ENCODE results near the gene CISD3.
A peak's percentile ranks its signal among the peaks of the same experiment; 100 is the strongest.

The CISD3 gene, protein sequence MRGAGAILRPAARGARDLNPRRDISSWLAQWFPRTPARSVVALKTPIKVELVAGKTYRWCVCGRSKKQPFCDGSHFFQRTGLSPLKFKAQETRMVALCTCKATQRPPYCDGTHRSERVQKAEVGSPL

DNA sequence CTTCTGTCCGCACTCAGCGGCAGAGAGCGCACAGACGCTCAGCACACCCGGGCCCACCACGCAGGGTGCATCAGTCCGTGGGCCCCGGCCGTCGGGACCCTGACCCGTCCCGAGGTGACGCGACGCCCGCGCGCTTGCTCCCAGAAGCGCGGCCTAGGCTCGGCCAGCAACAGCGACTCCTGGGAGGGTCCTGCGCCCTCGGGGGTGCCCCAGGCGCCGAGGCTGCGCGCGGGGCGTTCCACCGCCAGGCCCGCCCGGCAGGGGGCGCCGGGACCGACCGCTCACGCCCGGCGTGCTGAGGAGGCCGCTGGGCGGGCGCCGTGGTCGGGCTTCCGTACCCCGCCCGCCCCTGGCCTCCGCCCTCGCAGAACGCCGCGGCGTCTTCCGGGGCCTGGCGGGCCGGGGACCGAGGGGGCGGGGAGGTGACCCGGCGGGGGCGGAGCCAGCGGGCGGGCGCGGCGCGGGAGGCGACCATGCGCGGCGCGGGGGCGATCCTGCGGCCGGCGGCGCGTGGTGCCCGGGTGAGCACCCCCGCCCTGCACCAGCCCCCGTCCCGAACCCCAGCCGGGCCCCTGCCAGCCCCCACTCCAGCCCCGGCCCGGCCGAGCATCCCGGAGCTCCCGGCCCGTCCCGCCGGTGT is at the start of gene CISD3:
CISD3 (plus strand) TSS at position 456 of the 640 bp plus-strand sequence; CDS start at position 474, 18 bp downstream.
- peak; percentile 44 to 76 for DNase-seq

DNA sequence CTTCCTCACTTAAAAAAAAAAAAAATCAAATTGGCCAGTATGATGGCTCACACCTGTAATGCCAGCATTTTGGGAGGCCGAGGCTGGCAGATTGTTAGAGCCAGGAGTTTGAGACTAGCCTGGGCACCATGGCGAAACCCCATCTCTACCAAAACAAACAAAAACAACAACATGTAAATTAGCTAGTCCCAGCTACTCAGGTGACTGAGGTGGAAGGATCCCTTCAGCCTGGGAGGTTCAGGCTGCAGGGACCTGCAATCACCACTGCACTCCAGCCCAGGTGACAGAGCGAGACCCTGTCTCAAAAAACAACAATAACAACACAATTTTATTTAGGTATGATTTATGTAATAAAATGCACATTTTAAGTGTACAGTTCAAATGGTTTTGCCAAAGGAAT is 49.0 kb upstream of the CISD3 start:
- DNase-seq = no peak

DNA sequence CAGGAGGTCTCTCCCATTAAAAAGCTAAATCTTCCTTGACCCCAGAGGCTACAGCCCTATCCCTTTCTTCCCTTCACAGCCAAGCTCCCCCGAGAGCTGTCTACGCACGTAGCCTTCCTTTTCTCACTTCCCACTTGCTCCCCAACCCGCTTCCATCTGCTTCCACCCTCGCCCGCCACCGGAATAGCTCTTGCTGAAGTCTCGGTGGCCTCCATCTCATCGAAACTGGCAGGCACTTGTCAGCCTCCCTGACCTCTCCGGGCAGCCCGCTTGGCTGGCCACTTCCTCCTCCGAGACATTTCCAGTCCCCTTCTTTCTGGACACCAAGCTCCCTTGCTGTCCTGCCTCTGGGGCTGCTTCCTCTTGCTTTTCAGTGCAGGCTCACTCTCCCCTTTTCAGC is 44.6 kb upstream of the CISD3 start:
- DNase-seq = peak; percentile 60 to 68

DNA sequence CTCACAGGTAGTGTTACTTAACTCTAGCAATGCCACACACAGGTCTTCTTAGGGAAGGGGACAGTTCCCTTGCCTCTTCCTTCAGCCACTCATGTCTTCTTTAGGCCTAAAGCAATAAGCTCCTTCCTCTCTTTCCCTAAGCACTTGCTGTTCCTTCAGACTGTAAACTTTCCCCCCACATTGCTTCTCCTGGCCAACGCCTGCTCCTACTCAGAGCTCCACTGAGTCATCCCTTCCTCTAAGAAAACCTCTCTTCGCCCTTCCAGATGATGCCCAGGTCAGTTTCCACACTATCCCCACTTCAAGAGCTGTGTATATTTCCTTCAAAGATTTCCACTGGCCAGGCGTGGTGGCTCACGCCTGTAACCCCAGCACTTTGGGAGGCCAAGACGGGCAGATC is 42.9 kb upstream of the CISD3 start:
- DNase-seq = peak; percentile 61 to 76

DNA sequence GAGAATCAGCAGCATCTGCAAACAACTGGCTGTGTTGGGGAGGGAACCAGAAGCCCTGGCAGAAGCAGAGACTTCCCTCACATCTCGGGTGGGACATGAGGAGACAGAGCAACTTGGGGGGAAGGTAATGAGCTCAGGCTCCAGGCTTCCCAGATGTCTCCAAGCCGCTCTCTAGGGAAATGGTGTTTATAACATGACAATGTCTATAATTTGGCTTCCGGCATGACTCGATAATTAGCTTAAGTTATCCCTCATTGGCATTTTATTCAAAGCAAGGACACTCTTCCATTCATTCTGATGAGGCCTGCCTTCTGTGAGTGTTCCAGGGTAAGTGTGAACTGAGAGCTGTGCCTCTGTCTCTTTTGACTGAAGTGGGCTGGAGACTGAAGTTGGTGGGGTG is 39.8 kb upstream of the CISD3 start:
- no peak for DNase-seq

DNA sequence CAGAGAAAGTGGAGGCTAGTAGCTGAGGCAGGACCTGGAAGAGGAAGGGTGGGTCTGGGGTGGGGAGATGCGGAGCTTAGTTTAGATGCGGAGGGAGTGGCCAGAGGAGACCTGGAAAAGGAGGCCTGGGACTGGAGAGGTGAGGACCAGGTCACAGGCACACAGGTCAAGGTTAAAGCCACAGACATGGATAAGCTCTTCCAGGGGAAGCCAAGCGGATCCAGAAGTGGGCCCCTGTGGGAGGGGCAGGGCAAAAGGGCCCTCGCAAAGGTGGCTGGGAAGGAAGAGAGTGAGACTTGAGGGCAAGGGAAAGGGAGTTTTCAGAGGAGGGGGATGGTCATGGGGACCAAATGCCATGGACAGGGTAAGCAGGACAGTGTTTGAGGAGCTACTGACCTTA is 39.0 kb upstream of the CISD3 start:
- DNase-seq = no peak

DNA sequence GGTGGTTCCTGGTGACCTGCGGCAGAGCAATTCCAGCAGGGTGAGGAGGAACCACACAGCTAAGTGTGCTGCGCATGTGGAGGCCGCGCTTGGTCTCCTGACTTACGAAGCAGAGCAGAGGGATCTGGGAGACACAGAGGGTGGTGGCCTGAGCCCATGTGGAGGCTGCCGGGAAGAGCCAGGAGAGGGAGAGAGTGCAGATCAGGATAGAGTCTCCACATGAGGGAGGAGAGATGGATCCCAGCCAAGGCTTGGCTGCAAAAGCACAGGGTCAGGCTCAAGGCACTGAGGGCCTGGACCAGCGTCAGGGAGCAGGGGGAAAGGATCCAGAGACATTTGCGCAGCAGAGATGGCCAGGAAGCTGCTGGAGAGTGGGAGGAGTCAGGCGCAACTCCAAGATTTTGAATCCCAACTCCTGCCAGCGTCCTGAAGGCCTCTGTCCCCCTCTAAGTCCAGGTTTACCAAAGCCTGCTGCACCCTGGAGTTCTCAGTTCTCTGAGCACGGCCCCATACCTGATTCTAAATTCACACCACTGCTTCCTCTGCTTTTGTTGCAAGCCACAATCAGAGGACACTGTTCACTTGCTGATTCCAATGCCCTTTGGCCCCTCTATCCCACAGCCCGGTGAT is 36.3 kb upstream of the CISD3 start:
- DNase-seq = no peak

DNA sequence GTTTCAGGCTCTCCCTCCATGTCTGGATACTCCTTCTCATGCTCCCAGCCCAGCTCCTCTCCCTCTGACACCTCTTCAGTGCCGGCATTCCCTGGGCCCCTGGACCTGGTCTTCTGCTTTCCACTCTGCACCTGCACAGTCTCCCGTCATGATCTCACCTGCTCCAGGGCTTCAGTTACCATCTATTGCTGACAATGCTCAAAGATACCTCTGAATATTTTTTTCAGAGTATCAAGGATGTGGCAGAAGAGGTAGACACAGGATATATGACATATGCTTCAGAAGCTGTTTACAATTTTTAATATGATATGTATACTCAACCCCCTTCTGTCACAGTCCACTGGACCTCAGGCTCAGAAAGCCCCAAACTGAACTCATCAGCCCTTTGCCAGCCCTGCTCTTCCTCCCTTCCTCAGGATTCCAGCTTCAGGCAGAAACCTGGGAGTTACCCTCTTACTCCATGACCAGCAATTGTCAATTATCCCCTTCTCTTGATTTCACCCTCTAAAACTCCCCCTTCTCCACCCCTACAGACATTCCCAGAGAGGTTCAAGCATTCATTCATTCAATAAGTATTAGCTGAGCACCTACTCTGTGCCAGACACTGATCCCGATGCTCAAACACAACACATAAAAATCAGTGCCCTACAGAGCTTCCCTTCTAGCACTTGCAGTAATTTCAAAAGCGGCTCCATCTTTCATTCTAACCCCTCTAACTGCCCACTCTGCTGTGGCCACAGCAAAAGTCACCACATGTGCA is 32.9 kb upstream of the CISD3 start:
- DNase-seq = no peak

DNA sequence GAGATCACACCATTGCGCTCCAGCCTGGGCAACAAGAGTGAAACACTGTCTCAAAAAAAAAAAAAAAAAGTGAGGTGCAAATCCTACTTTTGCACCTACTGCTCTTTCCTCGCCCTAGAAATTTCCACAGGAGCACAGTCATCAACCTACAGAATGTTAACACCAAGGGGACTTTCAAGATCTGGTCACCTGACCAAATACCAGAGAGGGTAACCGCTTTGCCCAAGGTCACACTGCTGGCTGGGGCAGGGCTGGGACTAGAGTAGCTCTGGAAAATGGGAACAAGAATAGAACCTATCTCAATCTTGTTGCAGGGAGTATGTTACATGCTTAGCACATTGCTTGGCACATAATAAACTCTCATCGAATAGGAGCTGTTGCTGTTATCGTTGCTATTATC is 31.4 kb upstream of the CISD3 start:
- peak; percentile 20 to 75 for DNase-seq

DNA sequence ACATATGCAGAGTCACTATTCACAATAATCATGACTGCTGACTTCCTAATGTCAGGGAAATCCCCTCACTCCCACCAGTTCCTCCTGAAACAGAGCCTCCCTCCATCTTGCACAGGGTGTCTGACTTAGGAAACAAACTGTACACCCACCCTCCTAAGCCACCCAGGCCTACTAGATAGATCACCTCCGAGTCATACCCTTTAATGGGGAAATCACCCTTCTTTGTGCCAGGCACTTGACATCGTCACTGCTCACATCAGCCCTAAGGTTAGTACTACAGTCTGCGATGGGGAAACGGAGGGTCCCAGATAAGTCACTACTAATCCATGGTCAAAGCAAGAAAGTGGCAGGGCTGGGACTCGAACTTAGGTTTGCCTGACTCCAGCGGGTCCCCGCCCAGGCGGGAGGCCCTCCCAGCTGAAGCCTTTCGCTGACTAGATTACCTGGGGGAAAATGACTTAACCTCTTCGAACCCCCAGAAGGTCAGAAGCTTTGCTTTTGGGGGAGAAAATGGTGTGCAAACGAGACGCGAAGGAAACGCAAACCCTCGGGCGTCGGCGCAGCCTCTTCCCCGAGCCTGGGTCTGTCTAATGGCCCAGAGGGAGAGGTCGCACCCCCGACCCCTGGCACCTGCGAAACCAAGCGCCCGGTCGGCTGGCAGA is 28.5 kb upstream of the CISD3 start:
- DNase-seq = peak; percentile 97 to 100

DNA sequence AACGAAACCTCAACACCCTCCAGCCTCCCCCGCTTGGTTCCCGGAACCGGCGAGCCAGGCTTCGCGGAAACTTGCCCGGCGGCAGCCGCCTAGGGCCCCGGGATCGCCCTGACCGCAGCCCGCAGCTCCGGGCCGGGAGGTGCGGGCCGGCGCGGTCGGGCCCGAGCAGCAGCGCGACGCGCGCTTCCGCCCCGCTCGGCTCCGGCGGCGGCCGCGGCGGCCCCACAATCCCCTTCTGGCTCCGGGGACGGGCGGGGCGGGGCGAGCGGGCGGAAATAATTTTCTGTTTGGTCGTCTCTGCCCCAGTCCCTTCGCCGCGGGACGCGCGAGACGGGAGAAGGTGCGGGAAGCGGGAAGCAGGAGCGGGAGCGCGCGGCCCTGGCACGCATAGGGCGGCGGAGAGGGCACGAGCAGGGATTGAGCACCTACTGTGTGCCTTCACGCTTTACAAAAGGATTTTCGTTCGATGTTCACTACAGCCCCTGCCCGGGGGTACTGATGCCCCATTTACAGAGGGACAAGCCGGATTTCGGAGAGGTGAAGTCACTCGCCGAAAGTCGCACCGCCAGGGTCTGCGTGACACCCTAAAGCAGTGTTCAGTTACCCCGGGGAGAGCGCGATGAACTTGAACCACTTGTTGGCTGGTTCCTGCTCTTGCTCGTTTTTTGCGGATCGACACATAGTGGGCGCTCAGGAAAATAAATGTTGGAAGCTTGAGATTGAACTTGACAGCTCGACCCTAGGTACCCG is 27.8 kb upstream of the CISD3 start:
- peak; percentile 78 to 83 for DNase-seq

DNA sequence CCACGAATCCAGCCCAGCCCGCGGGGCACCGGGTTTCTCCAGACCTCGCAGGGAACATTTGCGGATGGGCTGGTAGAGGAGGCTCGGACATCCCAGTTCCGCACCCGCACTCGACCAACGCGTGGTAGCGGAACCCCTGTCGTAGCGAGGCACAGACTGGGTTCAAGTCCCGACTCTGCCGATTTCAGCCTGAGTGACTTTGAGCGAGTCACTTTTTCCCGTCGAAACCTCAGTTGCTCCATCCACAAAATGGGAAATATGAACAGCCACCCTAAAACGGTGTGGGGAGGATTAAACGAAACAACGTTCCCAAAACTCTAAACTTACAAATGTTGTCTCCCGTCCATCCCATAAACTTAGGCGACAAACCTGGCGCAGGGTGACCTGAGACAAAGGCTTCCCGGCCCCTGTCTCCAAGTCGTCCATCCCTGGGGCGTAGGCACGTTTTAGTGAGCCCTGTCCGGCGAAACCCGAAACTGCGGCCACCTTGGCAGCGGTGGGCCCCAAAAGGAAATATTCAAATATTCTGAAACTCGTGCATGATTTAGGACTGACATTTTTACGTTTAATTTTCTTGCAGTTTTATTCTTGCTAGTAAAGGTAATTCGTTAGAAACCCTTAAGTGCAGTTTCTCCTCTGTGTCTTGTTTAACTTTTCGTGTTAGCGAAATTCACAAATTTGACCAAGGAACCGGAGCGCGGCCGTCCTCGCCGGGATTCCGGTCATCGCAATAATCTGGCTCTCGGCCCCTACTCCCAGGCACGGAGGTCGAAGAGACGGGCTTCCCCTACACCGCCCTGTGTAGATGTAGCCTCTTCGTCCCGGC is 27.0 kb upstream of the CISD3 start:
- DNase-seq = peak; percentile 39 to 51

DNA sequence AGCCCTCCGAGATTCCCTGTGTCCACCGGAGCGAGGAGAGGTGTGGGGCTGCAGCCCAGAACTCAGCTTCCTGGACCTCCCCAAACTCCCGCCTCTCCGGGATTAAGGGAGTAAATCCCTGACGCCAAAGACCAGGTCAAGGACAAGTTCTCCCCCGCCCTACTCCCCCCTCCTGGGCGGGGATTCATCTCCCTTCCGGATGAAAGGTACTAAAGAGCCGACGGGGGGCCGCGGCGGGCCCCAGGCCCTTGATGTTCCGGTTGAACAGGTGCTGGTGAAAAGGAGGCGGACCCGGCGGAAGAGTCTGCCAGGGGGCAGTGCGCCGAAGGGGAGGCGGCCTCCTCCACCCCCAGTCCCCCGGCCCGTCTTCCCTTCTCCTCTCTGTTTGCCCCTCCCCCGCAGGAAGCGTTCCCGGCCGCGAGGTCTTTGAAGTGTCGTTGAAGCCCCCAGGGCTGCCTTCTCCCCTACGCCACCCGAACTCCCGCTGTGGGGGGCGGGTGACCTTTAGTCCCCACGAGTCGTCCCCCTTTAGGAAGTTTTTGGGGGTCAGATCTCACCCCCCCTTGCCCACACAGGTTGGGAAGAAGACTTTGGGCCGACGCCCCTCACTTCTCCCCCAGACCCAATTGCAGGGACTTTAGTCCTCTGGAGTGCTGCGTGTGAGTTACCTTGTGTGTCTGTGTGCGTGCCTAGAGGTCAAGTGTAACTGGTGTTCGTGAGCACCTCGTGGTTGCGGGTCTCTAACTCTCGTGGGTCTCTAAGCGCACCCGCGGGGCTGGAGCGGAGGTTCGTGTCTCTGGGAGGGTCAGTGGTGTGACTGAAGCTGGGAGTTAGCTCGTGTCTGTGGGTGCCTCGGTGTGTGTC is 26.2 kb upstream of the CISD3 start:
- peak; percentile 31 to 40 for DNase-seq

DNA sequence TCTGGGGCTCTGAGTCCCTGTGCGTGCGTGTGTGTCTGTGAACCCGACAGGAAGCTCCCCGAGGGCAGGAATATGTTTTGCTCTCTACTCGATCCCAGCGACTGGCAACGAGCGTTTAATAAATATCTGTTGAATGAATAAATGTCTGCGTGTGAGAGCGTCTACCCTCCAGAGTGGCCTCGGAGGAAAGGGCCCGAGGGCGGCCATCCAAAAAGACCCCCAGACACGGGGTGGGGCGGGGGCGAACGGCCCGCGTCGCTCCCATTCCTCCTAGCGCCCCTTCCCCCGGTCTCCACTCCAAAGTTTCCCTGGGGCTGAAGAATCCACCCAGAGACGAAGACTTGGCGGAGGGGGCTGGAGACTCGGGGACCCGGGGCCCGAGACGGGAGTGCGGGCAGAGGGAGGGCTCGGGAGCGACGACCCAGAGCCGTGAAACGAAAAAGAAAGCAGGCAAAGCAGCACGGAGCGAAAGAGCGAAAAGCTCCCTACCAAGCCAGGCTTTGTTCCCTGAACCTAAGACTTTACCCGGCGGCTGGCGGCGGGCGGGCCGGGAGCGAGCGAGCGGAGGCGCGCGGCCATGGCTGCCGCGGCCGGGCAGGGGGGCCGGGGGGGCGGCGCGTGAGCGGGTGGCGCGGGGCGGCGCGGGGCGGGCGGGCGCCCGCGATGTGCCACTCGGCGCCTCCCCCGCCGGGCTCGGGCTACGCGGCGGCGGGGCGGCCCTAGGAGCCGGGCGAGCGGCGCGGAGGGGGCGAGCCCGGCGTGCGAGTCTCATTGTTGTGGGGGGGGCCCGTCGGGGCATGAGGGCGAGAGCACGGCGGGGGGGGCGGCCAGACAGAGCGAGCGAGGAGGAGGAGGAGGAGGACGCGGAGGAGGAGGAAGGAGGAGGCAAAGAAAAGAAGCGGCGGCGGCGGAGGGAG is 25.3 kb upstream of the CISD3 start, which contains the start of gene MLLT6:
MLLT6 (plus strand) TSS at position 668 of the 917 bp plus-strand sequence. CDS start 360 bp downstream, outside the sequence.
- DNase-seq = peak; percentile 43 to 50

DNA sequence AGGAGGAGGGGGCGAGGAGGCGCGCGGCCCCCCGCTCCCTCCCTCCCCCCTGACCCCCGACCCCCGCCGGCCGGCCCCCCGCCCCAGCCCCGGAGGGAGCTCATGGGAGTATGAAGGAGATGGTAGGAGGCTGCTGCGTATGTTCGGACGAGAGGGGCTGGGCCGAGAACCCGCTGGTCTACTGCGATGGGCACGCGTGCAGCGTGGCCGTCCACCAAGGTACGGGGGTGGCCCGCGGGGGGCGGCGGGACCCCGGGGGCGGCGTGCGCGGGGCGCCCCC is 24.7 kb upstream of the CISD3 start:
- no peak for DNase-seq

DNA sequence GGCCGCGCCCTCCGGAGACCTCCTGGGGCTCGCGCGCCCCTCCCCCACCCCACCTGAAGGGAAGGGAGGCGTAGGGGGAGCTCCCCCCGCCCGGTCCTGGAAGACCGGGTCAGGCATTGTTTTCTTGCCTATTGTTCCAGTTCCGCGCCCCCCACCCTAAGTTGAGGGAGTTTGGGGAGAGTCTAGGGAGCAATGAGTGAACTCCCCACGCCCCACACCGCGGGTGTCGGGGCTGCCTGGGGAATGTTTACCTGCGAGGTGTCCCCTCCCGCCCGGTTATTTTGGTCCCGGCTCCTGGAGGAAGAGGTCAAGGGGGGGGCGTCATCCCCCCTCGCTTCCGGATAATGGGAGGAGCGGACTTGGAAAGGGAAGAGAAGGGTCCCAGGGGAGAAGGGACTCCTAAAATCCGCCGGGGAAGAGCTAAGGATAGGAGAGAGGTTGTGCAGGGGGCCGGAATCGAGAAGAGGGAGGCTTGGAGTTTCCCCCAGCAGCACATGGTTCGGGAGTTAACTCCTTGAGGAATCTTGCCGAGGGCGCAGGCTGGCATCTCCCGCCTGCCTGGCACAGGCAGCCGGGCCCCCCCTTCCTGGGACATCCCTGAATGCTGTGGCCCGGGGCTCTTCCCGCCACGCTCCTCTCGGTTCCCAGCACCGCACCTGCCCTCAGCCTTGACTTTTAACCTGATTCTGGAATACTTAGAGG is 24.2 kb upstream of the CISD3 start:
- no peak for DNase-seq

DNA sequence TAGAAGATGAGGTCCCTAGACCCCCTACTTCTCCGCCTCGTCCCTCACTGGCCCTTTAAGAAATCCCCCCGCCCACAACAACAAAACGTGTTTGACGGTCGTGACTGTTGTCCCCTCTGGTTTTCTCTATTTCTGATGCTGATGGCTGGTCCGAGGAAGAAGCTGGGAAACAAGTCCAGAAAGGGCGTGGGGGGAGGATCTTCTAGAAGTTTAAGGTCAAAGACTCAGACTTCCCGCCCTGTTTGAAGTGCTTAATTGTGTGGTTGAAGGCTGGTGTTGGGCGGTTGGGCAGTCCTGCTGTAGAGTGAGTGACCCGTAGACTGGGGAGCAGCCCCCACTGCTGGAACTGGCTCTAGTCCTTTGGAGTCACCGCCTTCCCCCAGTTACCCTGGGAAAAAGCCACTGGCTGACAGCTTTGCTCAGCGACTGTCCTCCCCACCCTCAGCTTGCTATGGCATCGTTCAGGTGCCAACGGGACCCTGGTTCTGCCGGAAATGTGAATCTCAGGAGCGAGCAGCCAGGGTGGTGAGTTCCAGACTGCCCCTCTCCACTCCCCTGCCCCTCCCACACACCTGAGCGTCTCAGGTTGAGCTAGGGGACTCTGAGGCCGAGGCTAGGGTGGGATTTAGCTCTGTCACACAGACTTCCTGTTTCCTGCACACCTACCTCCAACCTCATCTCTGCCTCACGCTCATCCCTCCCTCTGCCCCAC is 23.5 kb upstream of the CISD3 start:
- peak in 1 of 2 donors; percentile 32 for DNase-seq
